HG03045 (cell line): ENCODE data around the gene CETN1.
A peak's percentile ranks its signal among the peaks of the same experiment; 100 is the strongest.

Source experiments
- ATAC-seq: cut with Tn5 transposase; IDR thresholded peaks from one replicate; pipeline ENCODE4 v1.9.1; 2021; ENCODE audit warnings: mild to moderate bottlenecking, moderate library complexity; ENCODE audit not compliant: unreplicated experiment

Gene CETN1

GRCh38 chr18:574865-575645 lies 5.1 kb upstream of the CETN1 start:
- ATAC-seq = no peak

- no peak for ATAC-seq
These were observed 3.3 kb upstream of the CETN1 start for GRCh38 chr18:576924-577323.

- ATAC-seq = no peak
These were observed 2.4 kb upstream of the CETN1 start for GRCh38 chr18:577643-578375.

- ATAC-seq = no peak
These were observed 942 bp upstream of the CETN1 start for GRCh38 chr18:579238-579637.

- ATAC-seq = no peak
These were observed 916 bp downstream of the CETN1 start for GRCh38 chr18:581096-581495.

GRCh38 chr18:582465-582864 lies 2.3 kb downstream of the CETN1 start:
- no peak for ATAC-seq

- no peak for ATAC-seq
These were observed 14.9 kb downstream of the CETN1 start for GRCh38 chr18:595068-595467.

GRCh38 chr18:595571-595970 lies 15.4 kb downstream of the CETN1 start:
- ATAC-seq = no peak

- peak; percentile 48 for ATAC-seq
These were observed 16.2 kb downstream of the CETN1 start for GRCh38 chr18:596288-596881.

GRCh38 chr18:598124-598589 lies 18.0 kb downstream of the CETN1 start:
- ATAC-seq = no peak

- no peak for ATAC-seq
These were observed 19.9 kb downstream of the CETN1 start for GRCh38 chr18:600107-600506.

GRCh38 chr18:604771-605170 lies 24.6 kb downstream of the CETN1 start:
- ATAC-seq = no peak

- ATAC-seq = no peak
These were observed 27.8 kb downstream of the CETN1 start for GRCh38 chr18:607930-608329.

GRCh38 chr18:610214-610928 lies 30.2 kb downstream of the CETN1 start:
- ATAC-seq = no peak

GRCh38 chr18:612156-612555 lies 32.0 kb downstream of the CETN1 start:
- no peak for ATAC-seq

GRCh38 chr18:614193-614592 lies 34.0 kb downstream of the CETN1 start:
- ATAC-seq = no peak

- ATAC-seq = no peak
These were observed 34.9 kb downstream of the CETN1 start for GRCh38 chr18:615092-615521.

GRCh38 chr18:615773-616172 lies 35.6 kb downstream of the CETN1 start:
- ATAC-seq = no peak

GRCh38 chr18:616380-616995 lies 36.3 kb downstream of the CETN1 start:
- ATAC-seq = no peak

GRCh38 chr18:617970-618504 lies 37.9 kb downstream of the CETN1 start:
- ATAC-seq = no peak
